GM12878 (cell line): ENCODE results near the gene PRKCE. TPM values are rescaled to one million over a fixed set of nuclear protein-coding genes. Genes with fewer than 3 reads are reported as not detected.

Experiments used
- ATAC-seq: fragments of 200-7000 bp; cut with Tn5 transposase; 3 replicates; pipeline ENCODE4 v1.9.1; 2020; ENCODE audit warnings: mild to moderate bottlenecking, moderate library complexity
- BruUV-seq: library from RNA; stranded (reverse); fragments of 400-500 nt; replicated peaks from 2 replicates; lab custom pipeline; 2021; lab: Mats Ljungman, UMichigan
- CTCF ChIA-PET: fragments of 300-600 bp; sonication (Branson Sonifier 250); formaldehyde crosslinking; extraction: SDS; loops from one replicate; lab custom pipeline; 2021; ENCODE audit warnings: inconsistent platforms; lab: Yijun Ruan, JAX
- POLR2A ChIA-PET: fragments of 350-600 bp; formaldehyde crosslinking; extraction: SDS; loops from one replicate; lab custom pipeline; 2021; ENCODE audit warnings: inconsistent platforms; lab: Charles Lee
- RAD21 ChIA-PET: fragments of 300-600 bp; sonication (Branson Sonifier 250); formaldehyde crosslinking; loops from one replicate; lab custom pipeline; 2023; ENCODE audit warnings: antibody characterized with exemption; ENCODE audit not compliant: unreplicated experiment; lab: Charles Lee
- SMC1A ChIA-PET: fragments of 300-600 bp; sonication (Branson Sonifier 250); formaldehyde crosslinking; loops from one replicate; lab custom pipeline; 2023; ENCODE audit not compliant: unreplicated experiment, uncharacterized antibody; lab: Charles Lee
- DNase-seq: peaks from one replicate; pipeline ENCODE4 v3.0.0-alpha.2; 2011; ENCODE audit warnings: low read depth, low spot score
- FAIRE-seq: peaks from 3 replicates; lab custom pipeline; 2011; peaks lifted over from hg19 to GRCh38; lab: Jason Lieb, UNC
- H2AFZ ChIP-seq: 2 replicates; pipeline ENCODE4 v1.6.0; 2011; ENCODE audit warnings: low read depth, low read length, control low read depth; ENCODE audit not compliant: control insufficient read depth
- H3K27ac ChIP-seq: 2 replicates; pipeline ENCODE4 v1.5.1; 2011; ENCODE audit warnings: control low read depth; ENCODE audit not compliant: control insufficient read depth, insufficient read depth
- H3K27me3 ChIP-seq, 2 experiments: replicated peaks in 1 of 2; 2 replicates each; pipeline versions ENCODE4 v1.6.0 to v1.6.1; 2011; ENCODE audit warnings: low read length in 1 of 2; ENCODE audit not compliant: control insufficient read depth in 2 of 2, insufficient read depth in 2 of 2
- H3K36me3 ChIP-seq, 2 experiments: 2 replicates each; pipeline ENCODE4 v1.5.1; 2011; ENCODE audit warnings: low read length in 1 of 2; ENCODE audit not compliant: control insufficient read depth in 2 of 2, insufficient read depth in 2 of 2
- H3K4me1 ChIP-seq: 2 replicates; pipeline ENCODE4 v1.6.1; 2011; ENCODE audit warnings: mild to moderate bottlenecking, low read length, moderate library complexity, mixed read lengths; ENCODE audit not compliant: control insufficient read depth, insufficient read depth
- H3K4me2 ChIP-seq: 2 replicates; pipeline ENCODE4 v1.6.0; 2011; ENCODE audit warnings: control low read depth; ENCODE audit not compliant: control insufficient read depth, insufficient read depth
- H3K4me3 ChIP-seq: fragments of 200-600 bp; sonication (generic); 2 replicates; pipeline ENCODE4 v1.5.1; 2016
- H3K79me2 ChIP-seq: 2 replicates; pipeline ENCODE4 v1.6.0; 2011; ENCODE audit warnings: low read length; ENCODE audit not compliant: control insufficient read depth, insufficient read depth
- H3K9ac ChIP-seq: 2 replicates; pipeline ENCODE4 v1.8.0; 2011; ENCODE audit warnings: low read length, control low read depth, mixed read lengths; ENCODE audit not compliant: control insufficient read depth, insufficient read depth
- H3K9me3 ChIP-seq: replicated peaks from 3 replicates; pipeline ENCODE4 v1.5.1; 2011; ENCODE audit warnings: mild to moderate bottlenecking, low read length; ENCODE audit not compliant: control insufficient read depth, insufficient read depth
- H4K20me1 ChIP-seq: 2 replicates; pipeline ENCODE4 v1.6.0; 2011; ENCODE audit not compliant: control insufficient read depth, insufficient read depth
- ATF2 ChIP-seq: IDR thresholded peaks from 2 replicates; pipeline ENCODE4 v1.6.1; 2012; ENCODE audit warnings: low read length, inconsistent platforms
- ATF3 ChIP-seq: IDR thresholded peaks from 2 replicates; pipeline ENCODE4 v1.6.1; 2011; ENCODE audit warnings: low read depth, mild to moderate bottlenecking, low read length, moderate library complexity, borderline replicate concordance; ENCODE audit errors: extremely low read depth
- EED ChIP-seq: sonication (generic); IDR thresholded peaks from 2 replicates; pipeline ENCODE4 v1.6.1; 2016; ENCODE audit warnings: antibody characterized with exemption, low read depth
- HDAC2 ChIP-seq: fragments of 200-600 bp; sonication (generic); IDR thresholded peaks from 2 replicates; pipeline ENCODE4 v1.6.1; 2017
- KDM1A ChIP-seq: fragments of 200-600 bp; sonication (generic); IDR thresholded peaks from 2 replicates; pipeline ENCODE4 v1.6.1; 2016; ENCODE audit warnings: borderline replicate concordance
- KLF5 ChIP-seq: fragments of 450-650 bp; IDR thresholded peaks from 2 replicates; pipeline ENCODE4 v1.6.1; 2014; ENCODE audit warnings: mild to moderate bottlenecking; ENCODE audit not compliant: partially characterized antibody
- MTA3 ChIP-seq: IDR thresholded peaks from 2 replicates; pipeline ENCODE4 v1.6.1; 2012; ENCODE audit warnings: low read length, inconsistent platforms, borderline replicate concordance
- NKRF ChIP-seq: fragments of 450-650 bp; conservative IDR thresholded peaks from 2 replicates; pipeline ENCODE4 v1.6.1; 2017; ENCODE audit warnings: mild to moderate bottlenecking, moderate library complexity
- RUNX3 ChIP-seq: IDR thresholded peaks from 2 replicates; pipeline ENCODE4 v1.6.1; 2012; ENCODE audit warnings: low read length, inconsistent platforms
- SIN3A ChIP-seq: IDR thresholded peaks from 2 replicates; pipeline ENCODE4 v1.6.1; 2012; ENCODE audit warnings: low read depth, low read length, improper control_type of control experiment
- SRF ChIP-seq, 2 experiments: IDR thresholded peaks; 2 replicates each; pipeline ENCODE4 v1.6.1; 2011; ENCODE audit warnings: low read depth in 2 of 2, low read length in 2 of 2, mild to moderate bottlenecking in 1 of 2, moderate library complexity in 1 of 2
- STAT1 ChIP-seq: fragments of 450-650 bp; conservative IDR thresholded peaks from 2 replicates; pipeline ENCODE4 v1.6.1; 2014; ENCODE audit warnings: antibody characterized with exemption, mild to moderate bottlenecking
- SUPT20H ChIP-seq: IDR thresholded peaks from 2 replicates; pipeline ENCODE4 v1.6.1; 2011; ENCODE audit warnings: low read depth, mild to moderate bottlenecking, low read length, moderate library complexity, borderline replicate concordance; ENCODE audit not compliant: control insufficient read depth
- TARDBP ChIP-seq: IDR thresholded peaks from 2 replicates; pipeline ENCODE4 v1.6.1; 2016; ENCODE audit warnings: borderline replicate concordance
- TCF12 ChIP-seq: IDR thresholded peaks from 2 replicates; pipeline ENCODE4 v1.6.1; 2011; ENCODE audit warnings: low read depth, mild to moderate bottlenecking, low read length
- WGBS: methylation state at CpG from one replicate; pipeline ENCODE4 v1.1.6; 2016; ENCODE audit warnings: low lambda C conversion rate; ENCODE audit not compliant: insufficient replicate concordance, insufficient coverage; ENCODE audit errors: missing lambda C conversion rate; 5-methylcytosine and 5-hydroxymethylcytosine counted together
- in situ Hi-C: fragments of 300-500 bp; cut with MboI; formaldehyde crosslinking; loops from 9 replicates; pipeline ENCODE4 v1.14.3; 2018; ENCODE audit warnings: mixed read lengths
- intact Hi-C: fragments of 100-400 bp; cut with micrococcal nuclease; formaldehyde crosslinking; loops from one replicate; pipeline ENCODE4 v1.14.2; 2022; ENCODE audit not compliant: unreplicated experiment
- polyA plus RNA-seq, 11 experiments: library from polyadenylated mRNA; depleted of rRNA in 4 of 11; unstranded in 6 of 11; stranded (reverse) in 5 of 11; fragments of >200 nt; fragmentation: Nextera tagmentation in 4 of 11; fragmentation: Illumina TruSeq in 1 of 11; extraction: Ambion mirVana in 4 of 11; extraction: Trizol in 1 of 11; gene quantifications; 1 replicate in 1 of 11; 2 replicates in 10 of 11; pipeline versions ENCODE4 v1.2.1 to v1.2.3, GENCODE V29; 2011 to 2016; ENCODE audit warnings: inconsistent platforms in 2 of 11, missing spikeins in 2 of 11, low read depth in 1 of 11
- total RNA-seq, 4 experiments: library from RNA; depleted of rRNA in 3 of 4; stranded (reverse); fragments of >200 nt in 3 of 4; fragmentation: Illumina TruSeq in 1 of 4; extraction: Trizol in 1 of 4; gene quantifications; 2 replicates each; pipeline versions ENCODE4 v1.2.1 to v1.2.3, GENCODE V29; 2013 to 2021

Gene PRKCE
- total and polyA plus RNA-seq, 10 of the 15 experiments (the other 5 are each of a cell fraction or from before 2014, with no cell fraction given): 2.6 to 28.2 (median 11.3) TPM

- ChIA-PET SMC1A (interaction anchor here (0.9 to 1.7 kb wide), 2 partner anchors 307 to 311 kb away, joined by 3 to 7 read pairs; no protein-coding TSS in a partner anchor), RAD21 (interaction anchor here (1.2 kb wide), 1 partner anchor 11 kb away, joined by 3 read pairs; no protein-coding TSS in a partner anchor), POLR2A (no interaction called here), CTCF (interaction anchor here (1.1 to 1.2 kb wide), 4 partner anchors 14 to 399 kb away, joined by 4 read pairs; no protein-coding TSS in a partner anchor)
- Histone ChIP-seq H4K20me1 (no peaks in the 10 kb centered on the region), H3K36me3 (no peaks in the 10 kb centered on the region; a peak in 1 of 4 replicates), H2AFZ (no peak overlapping the region), H3K4me2 (no peak overlapping the region), H3K79me2 (no peaks in the 10 kb centered on the region), H3K27ac (no peak overlapping the region), H3K9ac (no peak overlapping the region), H3K4me1 (no peaks in the 10 kb centered on the region), H3K9me3 (no peaks in the 10 kb centered on the region), H3K27me3 (no peaks in the 10 kb centered on the region), H3K4me3 (no peak overlapping the region)
- no TSS peak for BruUV-seq
- FAIRE-seq (no peak), ATAC-seq (no peak), DNase-seq (no peak)
- intact Hi-C loops (no loop called here), in situ Hi-C loops (no loop called here)
- TF ChIP-seq MTA3: no peak
- TF ChIP-seq EED: no peak
- TF ChIP-seq KLF5: no peak
- 78% methylated on average over 1 of the region's 1 CpG for WGBS
Observed at GRCh38 chr2:46056541-46056940, 405.1 kb downstream of the PRKCE start.

- DNase-seq: no peak
- Histone ChIP-seq H3K79me2 (no peaks in the 10 kb centered on the region), H3K4me3 (no peak overlapping the region), H2AFZ (no peak overlapping the region), H3K36me3 (no peaks in the 10 kb centered on the region; a peak in 1 of 4 replicates), H3K4me2 (no peak overlapping the region), H3K27ac (no peak overlapping the region), H3K9ac (no peak overlapping the region), H3K4me1 (no peaks in the 10 kb centered on the region), H4K20me1 (no peaks in the 10 kb centered on the region), H3K9me3 (no peaks in the 10 kb centered on the region), H3K27me3 (no peaks in the 10 kb centered on the region)
- in situ Hi-C loops (no loop called here), intact Hi-C loops (no loop called here)
- SMC1A ChIA-PET: interaction anchor here (0.6 to 1.0 kb wide), 2 partner anchors 103 to 1668 kb away, joined by 3 read pairs; no protein-coding TSS in a partner anchor
- FAIRE-seq: peak; percentile 27
- CTCF ChIA-PET: no interaction called here
- no TSS peak for BruUV-seq
- 58% methylated on average over 5 of the region's 5 CpGs for WGBS
- no peak for ATAC-seq
- RAD21 ChIA-PET: no interaction called here
- POLR2A ChIA-PET: no interaction called here
- TF ChIP-seq SIN3A: no peak
- no peak for TF ChIP-seq SUPT20H
- TF ChIP-seq NKRF: no peak
- TF ChIP-seq TCF12: no peak
- TF ChIP-seq RUNX3: no peak
- TF ChIP-seq TARDBP: no peak
- no peak for TF ChIP-seq STAT1
- TF ChIP-seq ATF2: no peak
- no peak for TF ChIP-seq SRF (IDR thresholded peaks at IDR 0.05; ENCODE audit: low read depth in 2 of 2, low read length in 2 of 2)
- no peak for TF ChIP-seq MTA3
- no peak for TF ChIP-seq ATF3
- no peak for TF ChIP-seq HDAC2
- TF ChIP-seq KDM1A: no peak
Observed at GRCh38 chr2:46058140-46058539, 406.7 kb downstream of the PRKCE start.
